HG02759 (cell line): ENCODE results near the gene RPS6KA4.

Experiments
- ATAC-seq: cut with Tn5 transposase; IDR thresholded peaks from one replicate; pipeline ENCODE4 v1.9.1; 2021; ENCODE audit warnings: mild to moderate bottlenecking, moderate library complexity; ENCODE audit not compliant: unreplicated experiment

Gene RPS6KA4

GRCh38 chr11:64344787-64345186 lies 14.2 kb upstream of the RPS6KA4 start:
- no peak for ATAC-seq

- no peak for ATAC-seq
These were observed 11.6 kb upstream of the RPS6KA4 start for GRCh38 chr11:64347193-64347867.

DNA sequence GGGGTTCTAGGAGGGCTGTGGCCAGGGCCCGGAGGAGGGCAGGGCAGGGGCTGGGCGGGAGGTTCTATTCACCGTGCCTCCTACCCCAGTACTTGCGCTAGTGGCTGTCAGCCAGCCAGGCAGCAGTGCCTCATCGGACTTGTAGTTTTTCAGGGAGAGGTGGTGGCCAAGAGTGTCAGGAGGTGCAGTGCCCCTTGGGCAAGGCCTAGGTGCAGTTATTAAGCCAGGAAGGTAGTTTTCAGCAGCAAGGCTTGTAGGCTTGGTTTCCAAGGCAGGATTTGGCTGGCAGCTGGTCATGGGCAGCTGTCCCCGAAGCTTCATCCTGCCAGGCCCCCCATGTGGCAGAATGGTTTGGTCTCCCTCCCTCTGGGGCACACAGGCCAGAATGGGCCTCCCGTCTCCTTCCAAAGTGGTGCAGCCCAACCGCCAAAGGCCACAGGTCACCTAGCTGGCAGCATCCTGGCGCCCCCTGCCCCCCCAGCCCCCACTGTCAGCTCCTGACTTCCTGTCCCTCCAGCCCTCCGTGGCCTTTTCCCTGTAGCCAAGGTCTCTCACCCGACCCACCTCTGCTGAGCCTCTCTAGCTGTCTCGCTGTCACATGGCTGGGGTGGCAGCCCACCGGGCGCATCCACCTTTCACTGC lies 10.5 kb upstream of the RPS6KA4 start:
- ATAC-seq: no peak

GRCh38 chr11:64349025-64349387 lies 10.0 kb upstream of the RPS6KA4 start:
- ATAC-seq: no peak

DNA sequence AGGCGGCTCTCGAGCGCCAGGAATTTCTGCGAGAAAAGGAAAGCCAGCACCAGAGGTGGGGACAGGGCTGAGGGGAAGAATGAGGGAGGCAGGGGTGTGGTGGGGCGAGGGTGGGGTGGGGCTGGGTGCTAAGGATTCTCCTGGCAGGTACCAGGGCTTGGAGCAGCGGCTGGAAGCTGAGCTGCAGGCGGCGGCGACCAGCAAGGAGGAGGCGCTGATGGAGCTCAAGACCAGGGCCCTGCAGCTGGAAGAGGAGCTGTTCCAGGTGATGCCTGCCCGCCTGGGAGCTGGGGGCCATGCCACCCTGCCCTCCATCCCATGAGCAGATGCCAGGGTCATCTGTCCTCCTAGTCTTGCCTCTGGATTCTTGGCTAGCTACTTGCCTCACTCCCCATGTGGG lies 9.6 kb upstream of the RPS6KA4 start:
- ATAC-seq: no peak

GRCh38 chr11:64351136-64351631 lies 7.8 kb upstream of the RPS6KA4 start:
- ATAC-seq: no peak

DNA sequence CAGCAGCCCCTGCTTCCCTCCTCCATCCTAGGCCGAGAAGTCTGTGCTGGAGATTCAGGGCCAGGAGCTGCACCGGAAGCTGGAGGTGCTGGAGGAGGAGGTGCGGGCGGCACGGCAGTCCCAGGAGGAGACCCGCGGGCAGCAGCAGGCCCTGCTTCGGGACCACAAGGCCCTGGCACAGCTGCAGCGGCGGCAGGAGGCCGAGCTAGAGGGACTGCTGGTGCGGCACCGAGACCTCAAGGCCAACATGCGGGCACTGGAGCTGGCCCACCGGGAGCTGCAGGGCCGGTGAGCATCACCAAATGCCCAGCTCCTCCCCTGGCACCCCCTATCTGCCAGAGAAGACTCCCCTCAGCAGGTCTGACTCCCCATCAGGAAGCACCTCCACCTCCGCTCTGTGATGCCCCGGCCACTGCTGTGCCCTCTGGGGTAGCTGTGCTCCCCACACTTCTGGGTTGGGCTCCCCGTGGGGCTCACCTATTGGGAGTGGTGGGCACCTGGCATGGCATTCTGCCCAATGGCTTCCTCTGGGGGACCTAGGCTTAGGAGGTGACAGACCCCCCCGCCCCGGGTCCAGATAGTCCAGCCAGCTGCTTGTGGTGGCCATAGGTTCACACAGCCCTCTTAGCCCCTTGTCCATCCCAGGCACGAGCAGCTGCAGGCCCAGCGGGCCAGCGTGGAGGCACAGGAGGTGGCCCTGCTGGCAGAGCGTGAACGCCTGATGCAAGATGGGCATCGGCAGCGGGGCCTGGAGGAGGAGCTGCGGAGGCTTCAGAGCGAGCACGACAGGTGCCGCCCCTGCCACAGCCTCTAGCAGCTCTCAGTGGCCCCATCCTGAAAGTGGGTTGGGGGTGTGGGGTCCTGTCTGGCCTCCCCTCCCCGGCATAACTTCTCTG lies 6.6 kb upstream of the RPS6KA4 start:
- no peak for ATAC-seq

DNA sequence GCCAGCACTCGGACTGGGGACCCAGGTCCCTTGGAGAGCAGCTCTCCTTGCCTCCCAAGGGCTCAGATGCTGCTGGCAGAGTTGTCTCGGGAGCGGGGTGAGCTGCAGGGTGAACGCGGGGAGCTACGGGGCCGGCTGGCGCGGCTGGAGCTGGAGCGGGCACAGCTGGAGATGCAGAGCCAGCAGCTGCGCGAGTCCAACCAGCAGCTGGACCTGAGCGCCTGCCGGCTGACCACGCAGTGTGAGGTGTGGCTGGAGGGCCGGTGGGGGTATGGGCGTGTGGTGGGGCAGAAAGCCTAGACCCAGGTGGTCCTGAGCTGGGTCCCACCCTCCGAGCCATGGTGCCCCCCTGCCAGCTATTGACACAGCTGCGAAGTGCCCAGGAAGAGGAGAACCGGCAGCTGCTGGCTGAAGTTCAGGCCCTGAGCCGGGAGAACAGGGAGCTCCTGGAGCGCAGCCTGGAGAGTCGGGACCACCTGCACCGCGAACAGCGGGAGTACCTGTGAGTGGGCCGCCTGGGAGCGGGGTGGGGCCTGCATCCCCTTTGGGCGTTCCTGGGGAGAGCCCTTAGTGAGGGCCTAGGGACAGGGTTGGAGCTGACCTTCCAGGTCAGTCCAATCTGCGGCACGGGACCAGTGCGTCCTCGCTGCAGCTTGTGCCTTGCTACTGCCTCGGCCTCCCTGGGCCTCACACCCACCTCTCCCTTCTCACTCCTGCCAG lies 5.8 kb upstream of the RPS6KA4 start:
- ATAC-seq: no peak

- ATAC-seq: no peak
These were observed 5.1 kb upstream of the RPS6KA4 start for GRCh38 chr11:64353715-64354506.

- no peak for ATAC-seq
These were observed 3.7 kb upstream of the RPS6KA4 start for GRCh38 chr11:64355078-64355940.

DNA sequence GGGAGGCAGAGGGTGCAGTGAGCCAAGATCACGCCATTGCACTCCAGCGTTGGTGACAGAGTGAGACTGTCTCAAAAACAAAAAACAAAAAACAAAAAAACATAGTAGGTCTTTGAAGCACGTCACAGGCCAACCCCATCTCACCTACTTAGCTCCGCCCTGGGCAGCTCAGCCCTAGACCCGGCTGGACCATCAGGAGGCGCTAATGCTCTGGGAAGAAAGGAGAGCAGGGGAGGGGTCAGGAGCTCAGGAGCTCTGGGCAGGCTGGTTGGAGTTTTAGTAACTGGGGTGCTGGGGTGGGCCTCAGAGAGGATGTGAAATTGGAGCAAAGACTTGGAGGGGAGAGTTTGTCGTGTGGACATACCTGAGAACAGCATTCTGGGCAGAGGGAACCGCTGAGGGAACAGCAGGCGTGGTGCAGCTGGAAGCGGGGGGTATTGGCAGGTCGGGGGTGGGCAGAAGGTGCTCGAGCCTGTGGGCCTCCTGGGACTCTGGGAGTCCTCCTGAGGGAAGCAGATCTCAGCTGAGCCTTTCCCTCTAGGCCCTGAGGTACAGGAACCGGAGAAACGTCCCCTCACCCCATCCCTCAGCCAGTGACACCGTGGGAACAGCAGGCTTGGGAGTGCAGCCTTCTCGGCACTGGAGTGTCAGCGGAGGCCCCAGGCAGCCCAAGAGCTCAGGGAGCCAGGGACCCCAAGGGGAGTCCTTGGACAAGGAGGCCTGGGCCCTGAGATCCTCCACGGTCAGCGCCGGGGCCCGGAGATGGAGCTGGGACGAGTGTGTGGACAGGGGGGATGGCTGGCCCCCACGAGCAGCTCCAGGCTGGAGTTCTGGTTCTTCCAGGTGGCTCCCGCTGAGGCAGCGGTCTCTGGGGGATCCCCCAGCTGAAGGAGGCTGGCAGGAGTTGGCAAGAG lies 2.2 kb upstream of the RPS6KA4 start:
- ATAC-seq: no peak

DNA sequence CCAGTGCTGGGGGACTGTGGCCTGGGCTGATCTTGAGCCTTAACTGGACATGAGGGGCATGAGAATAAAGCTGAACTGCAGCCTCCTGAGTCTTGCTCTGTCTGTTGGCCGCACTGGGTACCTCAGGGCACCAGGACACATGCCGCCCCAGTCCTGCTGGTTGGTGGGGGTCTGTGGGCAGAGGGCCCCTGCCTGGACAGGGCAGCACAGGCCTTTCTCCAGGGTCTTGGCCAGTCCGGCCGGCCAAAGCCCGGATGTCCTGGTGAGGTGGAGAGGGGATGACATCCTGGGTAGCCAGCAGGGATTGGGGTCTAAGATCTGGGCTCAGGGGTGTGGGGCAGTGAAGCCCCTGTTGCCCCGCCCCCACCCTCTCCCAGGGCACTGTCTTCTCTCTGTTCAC lies 1.5 kb upstream of the RPS6KA4 start:
- ATAC-seq: no peak

DNA sequence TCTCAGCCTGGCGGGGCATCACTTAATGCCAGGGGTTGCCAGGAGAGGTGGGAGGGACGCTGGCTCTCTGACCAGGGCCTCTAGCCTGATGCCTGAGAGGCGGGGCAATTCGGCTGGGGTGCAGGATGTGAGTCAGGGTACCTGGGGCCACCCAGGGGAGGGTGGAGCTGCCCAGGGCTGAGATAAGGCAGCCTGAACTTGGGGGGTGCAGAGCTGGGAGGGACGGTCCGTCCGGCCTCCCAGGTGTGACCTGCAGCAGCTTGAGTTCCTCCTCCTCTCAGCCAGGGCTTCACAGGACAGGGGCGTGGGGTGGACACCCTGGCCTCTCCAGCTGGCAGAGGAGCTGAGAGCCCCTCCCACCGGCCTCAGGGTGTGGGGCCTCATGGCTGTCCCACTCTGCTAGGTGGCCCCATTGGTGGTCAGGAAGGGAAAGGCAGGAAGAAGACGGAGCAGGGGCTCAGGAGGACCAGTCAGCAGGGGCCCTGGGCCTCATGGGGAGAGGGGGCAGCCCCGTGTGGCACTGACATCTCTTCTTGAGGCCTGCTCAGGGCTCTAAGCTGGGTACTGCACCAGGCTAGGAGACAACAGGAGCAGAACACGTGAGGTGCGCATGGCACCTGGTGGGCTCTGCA lies 942 bp upstream of the RPS6KA4 start:
- ATAC-seq: no peak

DNA sequence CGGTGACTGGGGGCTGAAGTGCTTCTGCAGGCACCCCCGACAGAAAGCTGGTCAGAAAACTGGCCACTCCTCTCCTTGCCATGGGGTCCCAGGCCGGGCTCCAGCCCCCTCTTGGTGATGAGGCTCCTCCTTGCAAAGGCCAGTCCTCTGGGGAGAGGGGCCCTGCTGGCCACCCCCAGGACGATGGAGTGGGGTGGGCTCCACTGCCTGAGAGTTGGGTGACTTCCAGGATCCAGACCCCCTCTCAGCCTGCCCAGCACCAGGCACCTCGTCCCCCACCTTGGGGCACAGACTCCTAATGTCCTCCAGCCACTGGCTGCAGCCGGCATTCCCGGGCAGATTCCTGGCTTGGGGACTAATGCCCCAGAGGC lies 441 bp upstream of the RPS6KA4 start:
- ATAC-seq: no peak

- ATAC-seq: no peak
These were observed 917 bp downstream of the RPS6KA4 start for GRCh38 chr11:64359712-64360445.

DNA sequence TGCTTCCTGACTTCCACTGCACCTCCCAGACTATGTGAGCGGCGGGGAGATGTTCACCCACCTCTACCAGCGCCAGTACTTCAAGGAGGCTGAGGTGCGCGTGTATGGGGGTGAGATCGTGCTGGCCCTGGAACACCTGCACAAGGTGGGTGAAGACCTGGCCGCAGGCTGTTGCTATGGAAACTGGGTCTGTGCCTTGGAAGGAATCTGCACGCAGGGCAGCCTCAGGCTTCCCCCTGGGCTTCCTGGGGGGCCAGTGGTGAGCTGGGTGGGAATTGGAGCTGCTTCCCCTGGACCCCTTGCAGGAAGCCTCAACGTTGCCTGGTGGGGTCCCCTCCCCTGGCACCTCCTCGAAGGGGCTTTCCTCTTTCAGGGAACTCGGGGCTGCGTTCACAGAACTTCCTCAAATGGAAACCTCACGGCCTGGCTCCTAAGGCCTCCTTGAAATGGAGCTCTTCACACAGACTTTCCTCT lies 1.5 kb downstream of the RPS6KA4 start:
- no peak for ATAC-seq

GRCh38 chr11:64361659-64362058 lies 2.7 kb downstream of the RPS6KA4 start:
- no peak for ATAC-seq
